Endothelial cell of umbilical vein (primary cell): ENCODE data around the gene CEP164. TPM values are rescaled to one million over a fixed set of nuclear protein-coding genes. Genes with fewer than 3 reads are reported as not detected.

Experiments used
- BruUV-seq: library from RNA; stranded (reverse); fragments of 400-500 nt; replicated peaks from 2 replicates; lab custom pipeline; 2021; lab: Mats Ljungman, UMichigan
- CTCF ChIA-PET: fragments of 300-600, 350-600 bp; sonication (Branson Sonifier 250); formaldehyde crosslinking; loops from one replicate; lab custom pipeline; 2021; ENCODE audit warnings: antibody characterized with exemption, inconsistent platforms; lab: Charles Lee
- POLR2A ChIA-PET: fragments of 300-600, 350-600 bp; sonication (Branson Sonifier 250); formaldehyde crosslinking; loops from one replicate; lab custom pipeline; 2021; ENCODE audit warnings: antibody characterized with exemption, inconsistent platforms; lab: Charles Lee
- DNase-seq: peaks from one replicate; pipeline ENCODE4 v3.0.0-alpha.2; 2011; ENCODE audit warnings: low read depth, low spot score
- FAIRE-seq: peaks from 2 replicates; lab custom pipeline; 2011; peaks lifted over from hg19 to GRCh38; lab: Jason Lieb, UNC
- H2AFZ ChIP-seq: 2 replicates; pipeline ENCODE4 v1.6.0; 2012; ENCODE audit warnings: low read depth, low read length, control low read depth, inconsistent platforms
- H3K27ac ChIP-seq: 2 replicates; pipeline ENCODE4 v1.5.1; 2011; ENCODE audit warnings: low read depth, mild to moderate bottlenecking, control low read depth, low read length, moderate library complexity; ENCODE audit not compliant: insufficient read depth
- H3K27me3 ChIP-seq, 2 experiments: 2 replicates each; pipeline versions ENCODE4 v1.6.0 to v1.6.1; 2011; ENCODE audit warnings: low read length in 2 of 2, mixed read lengths in 1 of 2; ENCODE audit not compliant: control insufficient read depth in 2 of 2, insufficient read depth in 2 of 2
- H3K36me3 ChIP-seq, 2 experiments: 2 replicates in 1 of 2; 3 replicates in 1 of 2; pipeline ENCODE4 v1.5.1; 2011; ENCODE audit warnings: low read length in 2 of 2, mild to moderate bottlenecking in 1 of 2, moderate library complexity in 1 of 2; ENCODE audit not compliant: control insufficient read depth in 2 of 2, insufficient read depth in 2 of 2; ENCODE audit errors: extremely low read depth in 1 of 2
- H3K4me1 ChIP-seq: 3 replicates; pipeline ENCODE4 v1.5.1; 2011; ENCODE audit warnings: mild to moderate bottlenecking, low read length; ENCODE audit not compliant: control insufficient read depth, insufficient read depth; ENCODE audit errors: extremely low read depth
- H3K4me2 ChIP-seq: 2 replicates; pipeline ENCODE4 v1.6.1; 2011; ENCODE audit warnings: low read length, control low read depth, mixed read lengths; ENCODE audit not compliant: insufficient read depth
- H3K4me3 ChIP-seq, 3 experiments: fragments of 200-600 bp in 1 of 3; sonication (generic), shearing (Covaris generic) in 1 of 3; replicated peaks in 1 of 3; 2 replicates each; pipeline ENCODE4 v1.5.1; 2011 to 2016; ENCODE audit warnings: control low read depth in 3 of 3, low read length in 3 of 3, mild to moderate bottlenecking in 2 of 3, inconsistent platforms in 1 of 3, low read depth in 1 of 3, moderate library complexity in 1 of 3; ENCODE audit not compliant: insufficient read depth in 1 of 3
- H3K79me2 ChIP-seq: 2 replicates; pipeline ENCODE4 v1.6.0; 2012; ENCODE audit warnings: low read length, inconsistent platforms; ENCODE audit not compliant: control insufficient read depth, insufficient read depth
- H3K9ac ChIP-seq: replicated peaks from 2 replicates; pipeline ENCODE3; 2011; ENCODE audit warnings: low read length, control low read depth; ENCODE audit not compliant: insufficient read depth; ENCODE audit errors: extremely low read depth
- H3K9me1 ChIP-seq: replicated peaks from 3 replicates; pipeline ENCODE4 v1.6.0; 2011; ENCODE audit warnings: mild to moderate bottlenecking, low read length; ENCODE audit not compliant: control insufficient read depth, insufficient read depth; ENCODE audit errors: extremely low read depth
- H3K9me3 ChIP-seq: replicated peaks from 2 replicates; pipeline ENCODE4 v1.5.1; 2012; ENCODE audit warnings: low read length, inconsistent platforms; ENCODE audit not compliant: control insufficient read depth, insufficient read depth
- H4K20me1 ChIP-seq: replicated peaks from 2 replicates; pipeline ENCODE3; 2011; ENCODE audit warnings: mild to moderate bottlenecking, low read length; ENCODE audit not compliant: control insufficient read depth, insufficient read depth; ENCODE audit errors: extremely low read depth
- CTCF ChIP-seq, 2 donors: IDR thresholded peaks; 1 replicate in 1 of 2; 2 replicates in 1 of 2; pipeline ENCODE4 v1.5.1; 2011; ENCODE audit warnings: low read length in 2 of 2, mild to moderate bottlenecking in 2 of 2, moderate library complexity in 2 of 2, control low read depth in 1 of 2, inconsistent platforms in 1 of 2, low read depth in 1 of 2; ENCODE audit not compliant: insufficient read depth in 1 of 2; ENCODE audit errors: extremely low read depth in 1 of 2
- EZH2 ChIP-seq: IDR thresholded peaks from 2 replicates; pipeline ENCODE4 v1.6.1; 2012; ENCODE audit warnings: borderline replicate concordance, low read depth, mild to moderate bottlenecking, moderate library complexity, low read length, inconsistent platforms; ENCODE audit not compliant: severe bottlenecking
- FOS ChIP-seq: IDR thresholded peaks from 2 replicates; pipeline ENCODE4 v1.6.1; 2011; ENCODE audit warnings: mild to moderate bottlenecking, low read length, moderate library complexity, borderline replicate concordance; ENCODE audit not compliant: insufficient read depth
- GATA2 ChIP-seq: IDR thresholded peaks from 2 replicates; pipeline ENCODE4 v1.7.0; 2011; ENCODE audit warnings: low read depth, mild to moderate bottlenecking, moderate library complexity, mixed read lengths, low read length; ENCODE audit not compliant: insufficient read length, insufficient read depth
- JUN ChIP-seq: IDR thresholded peaks from 2 replicates; pipeline ENCODE4 v1.6.1; 2011; ENCODE audit warnings: borderline replicate concordance, low read depth; ENCODE audit not compliant: insufficient read length, insufficient read depth
- MAX ChIP-seq: IDR thresholded peaks from 2 replicates; pipeline ENCODE4 v1.6.1; 2011; ENCODE audit not compliant: insufficient read depth, insufficient read length
- MYC ChIP-seq: IDR thresholded peaks from one replicate; pipeline ENCODE4 v1.6.1; 2011; ENCODE audit warnings: mild to moderate bottlenecking, low read depth, low read length
- POLR2A ChIP-seq: IDR thresholded peaks from 2 replicates; pipeline ENCODE4 v1.6.1; 2012; ENCODE audit warnings: low read depth, mild to moderate bottlenecking, control low read depth, low read length
- POLR2AphosphoS5 ChIP-seq: IDR thresholded peaks from 2 replicates; pipeline ENCODE4 v1.6.1; 2012; ENCODE audit warnings: low read depth, mild to moderate bottlenecking, control low read depth, low read length, moderate library complexity; ENCODE audit not compliant: insufficient read depth
- dilution Hi-C: fragments of 300-500 bp; cut with MboI; formaldehyde crosslinking; loops from one replicate; pipeline ENCODE4 v1.15.0; 2019; ENCODE audit warnings: low sequenced_read_pairs; ENCODE audit not compliant: extremely low pct_ligation_motif_present
- intact Hi-C: fragments of 100-400 bp; cut with micrococcal nuclease; formaldehyde crosslinking; loops from one replicate; pipeline ENCODE4 v1.10.0; 2022
- polyA plus RNA-seq, 4 experiments: library from polyadenylated mRNA; depleted of rRNA in 3 of 4; stranded (reverse) in 3 of 4; unstranded in 1 of 4; fragments of >200 nt; gene quantifications; 2 replicates each; pipeline versions ENCODE4 v1.2.1 to v1.2.3, GENCODE V29; 2011 to 2012; ENCODE audit warnings: missing spikeins in 1 of 4
- total RNA-seq: library from RNA; stranded (reverse); gene quantifications from 2 replicates; pipeline ENCODE4 v1.2.3, GENCODE V29; 2021

Gene CEP164
- total and polyA plus RNA-seq, 2 donors (not counting 3 experiments of a cell fraction or from before 2014, with no cell fraction given), result 22.7 to 48.4 TPM

GRCh38 chr11:117425679-117426296, 98.1 kb downstream of the CEP164 start:
- H3K9me1 ChIP-seq, result no peaks in the 10 kb centered on the region
- dilution Hi-C loops, result no loop called here
- no peaks in the 10 kb centered on the region for H3K4me1 ChIP-seq
- no peaks in the 10 kb centered on the region for H3K79me2 ChIP-seq
- TF ChIP-seq MYC (no peak), POLR2A (no peak), CTCF (IDR thresholded peaks at IDR 0.05; ENCODE audit: extremely low read depth in 1 of 2, insufficient read depth in 1 of 2, low read depth in 1 of 2, low read length in 2 of 2) (no peak), MAX (no peak), GATA2 (no peak), JUN (no peak), POLR2AphosphoS5 (no peak), FOS (no peak), EZH2 (no peak)
- POLR2A ChIA-PET, result no interaction called here
- no peaks in the 10 kb centered on the region for H3K36me3 ChIP-seq
- H3K9ac ChIP-seq, result no peak overlapping the region
- H3K4me3 ChIP-seq, result no peak overlapping the region
- CTCF ChIA-PET, result interaction anchor here (0.5 to 5.7 kb wide), 93 partner anchors 10 to 745 kb away, joined by 3 to 133 read pairs (median 4); no protein-coding TSS in a partner anchor
- no peaks in the 10 kb centered on the region for H4K20me1 ChIP-seq
- H3K9me3 ChIP-seq, result no peaks in the 10 kb centered on the region
- BruUV-seq, result no TSS peak
- FAIRE-seq, result no peak
- no peak for DNase-seq
- H3K4me2 ChIP-seq, result no peak overlapping the region
- H3K27ac ChIP-seq, result no peak overlapping the region
- H3K27me3 ChIP-seq, result no peaks in the 10 kb centered on the region
- no peak overlapping the region for H2AFZ ChIP-seq
- intact Hi-C loops, result loop anchor here (1.0 to 2.0 kb wide), 3 partner anchors 196 to 521 kb away; no protein-coding TSS in a partner anchor
